ENCODE data around the gene TMEM247.

DNA sequence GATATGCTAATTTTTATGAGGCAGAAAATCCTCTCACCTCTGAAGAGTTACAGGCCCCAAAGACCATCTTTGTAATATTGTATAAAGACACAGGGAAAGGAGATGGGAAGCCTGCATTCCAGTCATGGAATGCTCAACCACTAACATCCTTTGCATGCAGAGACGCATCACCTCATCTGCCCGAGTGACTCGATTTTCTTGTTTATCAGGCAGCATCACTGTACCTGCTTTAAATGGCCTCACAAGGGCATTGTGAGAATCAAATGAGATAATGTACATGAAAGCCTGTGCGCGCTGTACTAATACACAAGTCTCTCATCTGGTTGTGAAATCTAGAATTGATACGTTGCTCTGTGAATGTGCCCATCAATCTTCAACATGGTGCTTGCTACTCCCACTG lies 10.2 kb upstream of the TMEM247 start:
- TF ChIP-seq CTCF (IDR thresholded peaks at IDR 0.05; ENCODE audit: insufficient read depth, low read depth, low read length): no peak
- TF ChIP-seq EZH2 (IDR thresholded peaks at IDR 0.05; ENCODE audit: insufficient read depth, low read length): no peak

Data from astrocyte (in vitro differentiated cells and primary cell).